Neuronal stem cell (in vitro differentiated cells): ENCODE measurements around the gene ZNF280C.

Source experiments
- DNase-seq: peaks from one replicate; pipeline ENCODE4 v3.0.0-alpha.2; 2013; ENCODE audit warnings: low spot score
- H2AFZ ChIP-seq: one replicate; pipeline ENCODE4 v1.6.1; 2013; ENCODE audit warnings: mild to moderate bottlenecking, low read length, inconsistent platforms
- H2AK5ac ChIP-seq: 2 replicates; pipeline ENCODE4 v1.6.1; 2013; ENCODE audit warnings: low read depth, mild to moderate bottlenecking, inconsistent platforms, low read length, moderate library complexity, mixed read lengths
- H2BK120ac ChIP-seq: 2 replicates; pipeline ENCODE4 v1.6.1; 2013; ENCODE audit warnings: low read depth, mild to moderate bottlenecking, inconsistent platforms, low read length, moderate library complexity, mixed read lengths
- H2BK12ac ChIP-seq: one replicate; pipeline ENCODE4 v1.6.1; 2013; ENCODE audit warnings: low read length, inconsistent platforms
- H2BK15ac ChIP-seq: 2 replicates; pipeline ENCODE4 v1.6.1; 2013; ENCODE audit warnings: mild to moderate bottlenecking, low read length, inconsistent platforms, mixed read lengths
- H2BK5ac ChIP-seq: one replicate; pipeline ENCODE4 v1.6.1; 2013; ENCODE audit warnings: inconsistent platforms, mild to moderate bottlenecking, low read length, moderate library complexity
- H3K14ac ChIP-seq: one replicate; pipeline ENCODE4 v1.6.1; 2013; ENCODE audit warnings: low read length, inconsistent platforms
- H3K18ac ChIP-seq: 2 replicates; pipeline ENCODE4 v1.6.1; 2013; ENCODE audit warnings: low read length, inconsistent platforms
- H3K23ac ChIP-seq: 2 replicates; pipeline ENCODE4 v1.6.1; 2013; ENCODE audit warnings: low read depth, mild to moderate bottlenecking, mixed read lengths, low read length, inconsistent platforms; ENCODE audit not compliant: poor library complexity
- H3K27ac ChIP-seq: replicated peaks from 3 replicates; pipeline ENCODE4 v1.5.1; 2013; ENCODE audit warnings: low read length, inconsistent platforms
- H3K27me3 ChIP-seq, 3 experiments: 2 replicates each; pipeline ENCODE4 v1.6.1; 2013; ENCODE audit warnings: low read length in 3 of 3, mild to moderate bottlenecking in 2 of 3, inconsistent platforms in 1 of 3, low read depth in 1 of 3, mixed read lengths in 1 of 3, moderate library complexity in 1 of 3; ENCODE audit not compliant: control insufficient read depth in 3 of 3, insufficient read depth in 3 of 3
- H3K36me3 ChIP-seq, 2 donors: replicated peaks in 1 of 2; 2 replicates each; pipeline ENCODE4 v1.6.1; 2013; ENCODE audit warnings: low read length in 2 of 2; ENCODE audit not compliant: control insufficient read depth in 2 of 2, insufficient read depth in 2 of 2
- H3K4ac ChIP-seq: 2 replicates; pipeline ENCODE4 v1.6.1; 2013; ENCODE audit warnings: inconsistent platforms, mild to moderate bottlenecking, low read length, moderate library complexity
- H3K4me1 ChIP-seq, 2 donors: 1 replicate in 1 of 2; 2 replicates in 1 of 2; pipeline ENCODE4 v1.6.1; 2013; ENCODE audit warnings: low read length in 2 of 2, low read depth in 1 of 2; ENCODE audit not compliant: control insufficient read depth in 2 of 2, insufficient read depth in 1 of 2
- H3K4me2 ChIP-seq: one replicate; pipeline ENCODE4 v1.6.1; 2013; ENCODE audit warnings: mild to moderate bottlenecking, low read length, inconsistent platforms; ENCODE audit not compliant: insufficient read depth, poor library complexity, severe bottlenecking
- H3K4me3 ChIP-seq, 2 donors: 2 replicates each; pipeline ENCODE4 v1.5.1; 2013; ENCODE audit warnings: low read length in 2 of 2, mild to moderate bottlenecking in 2 of 2, inconsistent platforms in 1 of 2, moderate library complexity in 1 of 2
- H3K79me1 ChIP-seq: one replicate; pipeline ENCODE4 v1.6.1; 2013; ENCODE audit warnings: low read depth, mild to moderate bottlenecking, inconsistent platforms, low read length, moderate library complexity
- H3K9ac ChIP-seq: one replicate; pipeline ENCODE4 v1.6.1; 2013; ENCODE audit warnings: mild to moderate bottlenecking, low read depth, low read length, inconsistent platforms; ENCODE audit not compliant: poor library complexity
- H3K9me3 ChIP-seq, 2 donors: replicated peaks in 1 of 2; 2 replicates each; pipeline versions ENCODE3 to v1.6.1; 2013; ENCODE audit warnings: low read length in 2 of 2, mild to moderate bottlenecking in 2 of 2, inconsistent platforms in 1 of 2, low read depth in 1 of 2, mixed read lengths in 1 of 2, moderate library complexity in 1 of 2; ENCODE audit not compliant: control insufficient read depth in 2 of 2, insufficient read depth in 1 of 2
- H4K8ac ChIP-seq: one replicate; pipeline ENCODE4 v1.6.1; 2013; ENCODE audit warnings: low read depth, mild to moderate bottlenecking, inconsistent platforms, low read length, moderate library complexity
- H4K91ac ChIP-seq: one replicate; pipeline ENCODE4 v1.6.1; 2013; ENCODE audit warnings: low read length, low read depth, mild to moderate bottlenecking, inconsistent platforms; ENCODE audit not compliant: poor library complexity
- WGBS, 2 donors: extraction: QIAGEN DNeasy Blood & Tissue Kit; methylation state at CpG; one replicate each; pipeline ENCODE4 v1.1.7; 2013; ENCODE audit warnings: missing lambda C conversion rate in 2 of 2, mixed read lengths in 1 of 2; ENCODE audit not compliant: insufficient read length in 2 of 2, insufficient replicate concordance in 1 of 2; ENCODE audit errors: extremely low coverage in 2 of 2; 5-methylcytosine and 5-hydroxymethylcytosine counted together

ZNF280C gene

GRCh38 chrX:130173190-130173895 lies 95.4 kb downstream of the ZNF280C start:
- Histone ChIP-seq H3K18ac (no peak overlapping the region), H3K9me3 (no peaks in the 10 kb centered on the region), H2BK15ac (no peak overlapping the region), H2BK120ac (no peak overlapping the region), H2BK5ac (no peak overlapping the region), H3K36me3 (no peaks in the 10 kb centered on the region), H4K8ac (no peak overlapping the region), H3K9ac (no peak overlapping the region), H3K79me1 (no peaks in the 10 kb centered on the region), H3K14ac (no peak overlapping the region), H4K91ac (no peak overlapping the region), H3K27me3 (no peaks in the 10 kb centered on the region), H3K23ac (no peak overlapping the region), H3K4me2 (no peak overlapping the region), H3K4me1 (peaks cover 7 to 12% of the 10 kb centered on the region in 2 donors), H2AK5ac (no peak overlapping the region), H2AFZ (no peak overlapping the region), H3K4me3 (peak overlapping the region in 1 of 2 donors; percentile 55), H2BK12ac (no peak overlapping the region), H3K27ac (no peak overlapping the region), H3K4ac (no peak overlapping the region)
- no CpG with 5 or more reads among the region's 7 CpGs for WGBS, 2 donors
- no peak for DNase-seq

GRCh38 chrX:130172127-130172845 lies 96.4 kb downstream of the ZNF280C start:
- Histone ChIP-seq H3K4me3 (peak overlapping the region; percentile 55 to 90), H3K27ac (no peak overlapping the region), H3K9ac (peak overlapping the region; percentile 93), H3K4me1 (peaks cover 7 to 12% of the 10 kb centered on the region in 2 donors), H2BK15ac (peak overlapping the region; percentile 26), H2AK5ac (no peak overlapping the region), H2AFZ (peak overlapping the region; percentile 69), H3K79me1 (no peaks in the 10 kb centered on the region), H2BK5ac (peak overlapping the region; percentile 66), H3K4ac (no peak overlapping the region), H3K18ac (peak overlapping the region; percentile 94), H4K91ac (peak overlapping the region; percentile 64), H3K27me3 (no peaks in the 10 kb centered on the region), H3K9me3 (no peaks in the 10 kb centered on the region), H4K8ac (peak overlapping the region; percentile 65), H3K4me2 (peak overlapping the region; percentile 80), H2BK120ac (peak overlapping the region; percentile 67), H3K14ac (peak overlapping the region; percentile 56), H2BK12ac (peak overlapping the region; percentile 46), H3K23ac (peak overlapping the region; percentile 80), H3K36me3 (no peaks in the 10 kb centered on the region)
- WGBS, 2 donors: no CpG with 5 or more reads among the region's 34 CpGs
- DNase-seq: no peak

GRCh38 chrX:130171446-130172126 lies 97.1 kb downstream of the ZNF280C start, which contains the start of gene RAB33A:
Gene RAB33A, plus strand, starts transcription at chrX:130171962. Its CDS starts 101 bp downstream, at chrX:130172063.
- Histone ChIP-seq H2AK5ac (no peak within 1 kb of the TSS), H3K27ac (peak within 1 kb of the TSS; percentile 71), H2BK5ac (peak within 1 kb of the TSS; percentile 66), H3K36me3 (no peaks in the 10 kb centered on the region), H4K91ac (peak within 1 kb of the TSS; percentile 64), H3K4ac (no peak within 1 kb of the TSS), H3K4me2 (peak within 1 kb of the TSS; percentile 80), H3K9ac (peak within 1 kb of the TSS; percentile 93), H3K4me1 (peaks cover 8 to 15% of the 10 kb centered on the region in 2 donors), H4K8ac (peak within 1 kb of the TSS; percentile 65), H3K27me3 (no peaks in the 10 kb centered on the region), H3K23ac (peak within 1 kb of the TSS; percentile 80), H3K79me1 (no peaks in the 10 kb centered on the region), H3K4me3 (peak within 1 kb of the TSS; percentile 55 to 90), H2AFZ (peak within 1 kb of the TSS; percentile 69), H3K18ac (peak within 1 kb of the TSS; percentile 94), H3K14ac (peak within 1 kb of the TSS; percentile 56), H3K9me3 (no peaks in the 10 kb centered on the region), H2BK120ac (peak within 1 kb of the TSS; percentile 67), H2BK12ac (peak within 1 kb of the TSS; percentile 46), H2BK15ac (peak within 1 kb of the TSS; percentile 26)
- WGBS, 2 donors: no CpG with 5 or more reads among the region's 61 CpGs
- no peak for DNase-seq
